Trophoblast cell (in vitro differentiated cells and primary cell): ENCODE results near the gene SERPINB6.
"Not testable (repeated sequence)": the region's sequence is repeated elsewhere in the genome, so short reads cannot be mapped to it uniquely, and the experiment has no call there.

Experiments
- DNase-seq, 2 donors: peaks; one replicate each; pipeline ENCODE4 v3.0.0-alpha.2; 2016
- H2AFZ ChIP-seq: 2 replicates; pipeline ENCODE4 v1.6.1; 2013; ENCODE audit warnings: low read length, moderate library complexity, mild to moderate bottlenecking; ENCODE audit not compliant: insufficient read depth, poor library complexity
- H2AK5ac ChIP-seq: 2 replicates; pipeline ENCODE4 v1.6.1; 2013; ENCODE audit warnings: mild to moderate bottlenecking, low read length
- H2BK120ac ChIP-seq: 2 replicates; pipeline ENCODE4 v1.6.1; 2013; ENCODE audit warnings: low read length, mild to moderate bottlenecking, moderate library complexity; ENCODE audit not compliant: insufficient read depth, poor library complexity
- H2BK12ac ChIP-seq: 2 replicates; pipeline ENCODE4 v1.6.1; 2013; ENCODE audit warnings: mild to moderate bottlenecking, low read length, moderate library complexity
- H2BK5ac ChIP-seq: 2 replicates; pipeline ENCODE4 v1.6.1; 2013; ENCODE audit warnings: low read length, low read depth, moderate library complexity, mild to moderate bottlenecking; ENCODE audit not compliant: poor library complexity
- H3K14ac ChIP-seq: 2 replicates; pipeline ENCODE4 v1.6.1; 2013; ENCODE audit warnings: mild to moderate bottlenecking, low read length
- H3K18ac ChIP-seq: 2 replicates; pipeline ENCODE4 v1.6.1; 2013; ENCODE audit warnings: mild to moderate bottlenecking, low read length
- H3K23ac ChIP-seq: 2 replicates; pipeline ENCODE4 v1.6.1; 2013; ENCODE audit warnings: low read length
- H3K27ac ChIP-seq: 2 replicates; pipeline ENCODE4 v1.5.1; 2013; ENCODE audit warnings: low read depth, mild to moderate bottlenecking, inconsistent platforms, low read length, moderate library complexity
- H3K27me3 ChIP-seq: 2 replicates; pipeline ENCODE4 v1.6.1; 2013; ENCODE audit warnings: inconsistent platforms, mild to moderate bottlenecking, low read length, moderate library complexity; ENCODE audit not compliant: insufficient read depth
- H3K36me3 ChIP-seq, 2 experiments: 1 replicate in 1 of 2; 2 replicates in 1 of 2; pipeline ENCODE4 v1.6.1; 2013; ENCODE audit warnings: low read length in 2 of 2, mild to moderate bottlenecking in 2 of 2, moderate library complexity in 1 of 2; ENCODE audit not compliant: insufficient read depth in 2 of 2, control insufficient read depth in 1 of 2
- H3K4ac ChIP-seq: 2 replicates; pipeline ENCODE4 v1.6.1; 2013; ENCODE audit warnings: low read depth, mild to moderate bottlenecking, low read length, moderate library complexity
- H3K4me1 ChIP-seq, 2 experiments: 1 replicate in 1 of 2; 2 replicates in 1 of 2; pipeline ENCODE4 v1.6.1; 2013; ENCODE audit warnings: low read length in 2 of 2, mild to moderate bottlenecking in 2 of 2, moderate library complexity in 1 of 2; ENCODE audit not compliant: insufficient read depth in 2 of 2, control insufficient read depth in 1 of 2
- H3K4me2 ChIP-seq: 2 replicates; pipeline ENCODE4 v1.6.1; 2013; ENCODE audit warnings: inconsistent platforms, mild to moderate bottlenecking, low read length, moderate library complexity
- H3K4me3 ChIP-seq: 2 replicates; pipeline ENCODE4 v1.5.1; 2013; ENCODE audit warnings: mild to moderate bottlenecking, low read depth, low read length, inconsistent platforms
- H3K79me1 ChIP-seq: one replicate; pipeline ENCODE4 v1.6.1; 2013; ENCODE audit warnings: low read length
- H3K79me2 ChIP-seq: 2 replicates; pipeline ENCODE4 v1.6.1; 2013; ENCODE audit warnings: low read length, mild to moderate bottlenecking; ENCODE audit not compliant: control insufficient read depth, insufficient read depth, poor library complexity
- H3K9ac ChIP-seq: 2 replicates; pipeline ENCODE4 v1.6.1; 2013; ENCODE audit warnings: mild to moderate bottlenecking, low read length
- H3K9me3 ChIP-seq: 2 replicates; pipeline ENCODE4 v1.6.1; 2013; ENCODE audit warnings: low read depth, mild to moderate bottlenecking, control low read depth, inconsistent platforms, low read length; ENCODE audit not compliant: insufficient read depth
- H4K12ac ChIP-seq: 2 replicates; pipeline ENCODE4 v1.6.1; 2013; ENCODE audit warnings: low read depth, mild to moderate bottlenecking, low read length, moderate library complexity
- H4K8ac ChIP-seq: 2 replicates; pipeline ENCODE4 v1.6.1; 2013; ENCODE audit warnings: low read depth, mild to moderate bottlenecking, low read length, moderate library complexity
- H4K91ac ChIP-seq: one replicate; pipeline ENCODE4 v1.6.1; 2013; ENCODE audit warnings: low read depth, mild to moderate bottlenecking, low read length, moderate library complexity
- WGBS: extraction: QIAGEN DNeasy Blood & Tissue Kit; methylation state at CpG from one replicate; pipeline ENCODE4 v1.1.7; 2013; ENCODE audit warnings: missing lambda C conversion rate; ENCODE audit not compliant: insufficient read length, insufficient coverage; ENCODE audit errors: extremely low coverage; 5-methylcytosine and 5-hydroxymethylcytosine counted together

The SERPINB6 gene

DNA sequence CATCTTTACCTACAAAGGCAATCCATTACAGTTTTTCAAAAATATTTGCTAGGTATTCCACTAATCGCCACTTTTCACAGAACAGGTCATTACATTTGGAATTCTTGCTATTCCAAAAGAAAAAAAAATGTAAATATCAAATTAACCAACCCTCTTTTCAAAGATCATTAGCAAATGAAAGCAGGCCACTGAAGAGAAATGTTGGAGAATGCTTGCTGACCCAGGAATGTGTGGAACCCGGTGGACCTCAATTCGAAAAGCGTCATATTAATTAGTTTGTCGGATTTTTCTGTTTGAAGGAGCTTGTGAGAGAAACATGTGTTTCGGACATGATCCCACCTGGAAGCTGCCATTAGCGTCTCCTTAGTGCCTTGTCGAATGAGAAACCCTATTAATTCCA lies 40.3 kb downstream of the SERPINB6 start:
- Histone ChIP-seq H3K23ac (no peak overlapping the region), H4K91ac (no peak overlapping the region), H2AK5ac (no peak overlapping the region), H3K9me3 (no peaks in the 10 kb centered on the region), H3K4me1 (peaks cover 3% of the 10 kb centered on the region in 2 experiments), H3K9ac (no peak overlapping the region), H3K4ac (no peak overlapping the region), H4K8ac (no peak overlapping the region), H3K4me3 (no peak overlapping the region), H3K27me3 (no peaks in the 10 kb centered on the region), H2BK12ac (no peak overlapping the region), H3K79me2 (no peaks in the 10 kb centered on the region), H3K14ac (no peak overlapping the region), H3K27ac (no peak overlapping the region), H2BK5ac (no peak overlapping the region), H3K4me2 (no peak overlapping the region), H2AFZ (no peak overlapping the region), H3K18ac (no peak overlapping the region), H3K79me1 (no peaks in the 10 kb centered on the region), H3K36me3 (no peaks in the 10 kb centered on the region), H4K12ac (no peak overlapping the region), H2BK120ac (no peak overlapping the region)
- DNase-seq: no peak
- no CpG with 5 or more reads among the region's 8 CpGs for WGBS

DNA sequence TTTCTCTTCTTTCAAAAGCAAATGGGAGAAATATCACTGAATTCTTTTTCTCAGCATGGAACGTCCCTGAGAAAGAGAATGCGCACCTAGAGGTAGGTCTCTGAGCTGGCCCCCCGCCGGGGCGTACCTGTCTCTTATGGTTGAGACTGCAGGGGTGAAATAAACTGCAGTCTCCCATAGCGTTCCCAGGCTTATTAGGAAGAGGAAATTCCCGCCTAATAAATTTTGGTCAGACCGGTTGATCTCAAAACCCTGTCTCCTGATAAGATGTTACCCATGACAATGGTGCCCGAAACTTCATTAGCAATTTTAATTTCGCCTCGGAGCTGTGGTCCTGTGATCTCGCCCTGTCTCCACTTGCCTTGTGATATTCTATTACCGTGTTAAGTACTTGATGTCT lies 43.4 kb downstream of the SERPINB6 start:
- not testable (repeated sequence) for H3K36me3 ChIP-seq, H3K9me3 ChIP-seq, H3K79me2 ChIP-seq, H3K4ac ChIP-seq, H3K9ac ChIP-seq, H2BK5ac ChIP-seq, H4K8ac ChIP-seq, H3K18ac ChIP-seq, H3K4me1 ChIP-seq, H3K4me2 ChIP-seq, H2BK12ac ChIP-seq, H3K23ac ChIP-seq, H3K27ac ChIP-seq, H3K4me3 ChIP-seq, H3K27me3 ChIP-seq, H3K79me1 ChIP-seq, H3K14ac ChIP-seq, H2AFZ ChIP-seq, H2BK120ac ChIP-seq, H2AK5ac ChIP-seq, H4K12ac ChIP-seq, DNase-seq, H4K91ac ChIP-seq
- whole genome bisulfite sequencing: no CpG with 5 or more reads among the region's 13 CpGs

DNA sequence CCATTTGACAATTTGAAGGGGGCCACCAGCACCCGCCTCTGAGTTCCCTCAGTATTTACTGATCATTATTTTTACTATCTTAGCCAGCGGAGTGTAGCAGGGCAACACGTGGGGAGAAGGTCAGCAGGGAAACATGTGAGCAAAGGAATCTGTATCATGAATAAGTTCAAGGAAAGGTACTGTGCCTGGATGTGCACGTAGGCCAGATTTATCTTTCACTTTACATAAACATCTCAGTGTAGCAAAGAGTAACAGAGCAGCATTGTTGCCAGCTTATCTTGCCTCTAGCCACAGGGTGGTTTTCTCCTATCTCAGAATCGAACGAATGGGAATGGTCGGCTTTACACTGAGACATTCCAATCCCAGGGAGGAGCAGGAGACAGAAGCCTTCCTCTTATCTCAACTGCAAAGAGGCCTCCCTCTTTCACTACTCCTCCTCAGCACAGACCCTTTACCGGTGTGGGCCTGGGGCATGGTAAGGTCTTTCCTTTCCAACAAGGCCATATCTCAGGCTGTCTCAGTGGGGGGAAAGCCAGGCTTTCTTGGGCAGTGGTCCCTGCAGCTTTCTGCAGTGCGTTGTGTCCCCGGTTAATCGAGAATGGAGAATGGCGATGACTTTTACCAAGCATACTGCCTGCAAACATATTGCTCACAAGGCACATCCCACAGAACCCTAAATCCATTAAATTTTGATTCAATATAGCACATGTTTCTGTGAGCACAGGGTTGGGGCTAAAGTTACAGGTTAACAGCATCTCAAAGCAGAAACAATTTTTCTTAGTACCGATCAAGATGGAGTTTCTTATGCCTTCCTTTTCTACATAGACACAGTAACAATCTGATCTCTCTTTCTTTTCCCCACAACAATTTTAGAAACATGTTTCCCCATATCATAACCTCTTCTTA lies 45.3 kb downstream of the SERPINB6 start:
- Histone ChIP-seq H4K8ac (peak overlapping the region; percentile 71), H2BK12ac (peak overlapping the region; percentile 54), H2BK120ac (peak overlapping the region; percentile 72), H3K27ac (peak overlapping the region; percentile 81), H2BK5ac (peak overlapping the region; percentile 66)
- H3K23ac ChIP-seq, H3K14ac ChIP-seq, H3K18ac ChIP-seq, H3K9ac ChIP-seq, H3K27me3 ChIP-seq, H3K4me2 ChIP-seq, H4K91ac ChIP-seq, H3K79me2 ChIP-seq, H3K4ac ChIP-seq, H3K4me1 ChIP-seq, H2AFZ ChIP-seq, H3K79me1 ChIP-seq, H3K36me3 ChIP-seq, H3K4me3 ChIP-seq, H3K9me3 ChIP-seq, H4K12ac ChIP-seq, H2AK5ac ChIP-seq: not testable (repeated sequence)
- peak; percentile 73 to 89 for DNase-seq
- WGBS: no CpG with 5 or more reads among the region's 13 CpGs

DNA sequence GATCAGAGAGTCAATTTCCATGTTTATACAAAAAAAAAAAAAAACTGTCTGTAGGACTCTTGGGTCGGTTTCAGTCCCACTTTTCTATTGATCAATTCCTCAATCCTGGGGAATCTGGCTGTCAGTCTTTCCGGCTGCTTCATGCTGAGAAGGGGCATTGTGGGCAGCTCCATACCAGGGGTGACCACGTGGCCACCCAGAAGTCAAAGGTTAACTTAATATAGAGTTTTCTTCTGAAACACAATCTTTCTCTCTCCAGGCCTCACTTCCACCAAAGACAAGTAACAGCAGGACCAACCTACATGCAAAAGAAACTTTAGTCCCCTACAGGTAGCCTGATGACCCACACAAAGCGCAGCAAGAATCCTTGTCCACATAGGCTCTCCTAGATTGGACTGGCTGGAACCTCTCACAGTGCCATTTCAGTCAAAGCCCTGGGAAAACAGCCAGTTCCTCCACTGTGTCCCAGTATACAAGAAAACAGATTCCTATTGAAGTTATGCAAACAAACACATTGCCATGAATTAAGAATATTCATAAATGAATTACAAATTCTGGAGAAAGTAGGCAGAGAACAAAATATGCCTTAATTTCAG lies 49.7 kb downstream of the SERPINB6 start:
- no peaks in the 10 kb centered on the region for H3K79me2 ChIP-seq
- H3K9me3 ChIP-seq: peaks cover 3% of the 10 kb centered on the region
- H2BK120ac ChIP-seq: no peak overlapping the region
- H4K91ac ChIP-seq: no peak overlapping the region
- no peak overlapping the region for H3K27ac ChIP-seq
- H2AK5ac ChIP-seq: no peak overlapping the region
- H4K12ac ChIP-seq: no peak overlapping the region
- no peaks in the 10 kb centered on the region for H3K36me3 ChIP-seq
- no peaks in the 10 kb centered on the region for H3K79me1 ChIP-seq
- no peak overlapping the region for H3K9ac ChIP-seq
- H2AFZ ChIP-seq: no peak overlapping the region
- WGBS: no CpG with 5 or more reads among the region's 4 CpGs
- no peak overlapping the region for H3K23ac ChIP-seq
- H2BK5ac ChIP-seq: no peak overlapping the region
- no peaks in the 10 kb centered on the region for H3K27me3 ChIP-seq
- DNase-seq: peak in 1 of 2 donors; percentile 51
- no peak overlapping the region for H4K8ac ChIP-seq
- H3K4ac ChIP-seq: no peak overlapping the region
- H3K4me3 ChIP-seq: no peak overlapping the region
- peaks cover 0 to 3% of the 10 kb centered on the region in 2 experiments for H3K4me1 ChIP-seq
- H2BK12ac ChIP-seq: no peak overlapping the region
- no peak overlapping the region for H3K4me2 ChIP-seq
- no peak overlapping the region for H3K14ac ChIP-seq
- H3K18ac ChIP-seq: no peak overlapping the region
